NCI-H446 treated with DMSO at 0.1 percent for 48 hours (cell line): Measurements from ENCODE around the gene MILR1.
"Not testable (repeated sequence)": the region's sequence is repeated elsewhere in the genome, so short reads cannot be mapped to it uniquely, and the experiment has no call there.

Source experiments
- DNase-seq: peaks from one replicate; lab custom pipeline; 2025; lab: John Stamatoyannopoulos, UW

The MILR1 gene

GRCh38 chr17:64448665-64449512 lies at the start of gene MILR1:
MILR1 (plus strand) TSS chr17:64449115; CDS start chr17:64449169, 54 bp downstream.
- no peak for DNase-seq

- DNase-seq, result no peak
Measured at GRCh38 chr17:64399767-64400156, 49.2 kb upstream of the MILR1 start.

GRCh38 chr17:64400642-64401041 lies 48.3 kb upstream of the MILR1 start:
- DNase-seq, result no peak

GRCh38 chr17:64401244-64401860 lies 47.6 kb upstream of the MILR1 start:
- DNase-seq, result no peak

GRCh38 chr17:64401941-64402340 lies 47.0 kb upstream of the MILR1 start:
- DNase-seq, result no peak

- no peak for DNase-seq
Measured at GRCh38 chr17:64402469-64402868, 46.4 kb upstream of the MILR1 start.

GRCh38 chr17:64403881-64404460 lies 44.9 kb upstream of the MILR1 start:
- DNase-seq, result no peak

- DNase-seq, result no peak
Measured at GRCh38 chr17:64406321-64407200, 42.4 kb upstream of the MILR1 start.

- no peak for DNase-seq
Measured at GRCh38 chr17:64410750-64411490, 38.0 kb upstream of the MILR1 start.

- no peak for DNase-seq
Measured at GRCh38 chr17:64411999-64412771, 36.7 kb upstream of the MILR1 start.

- no peak for DNase-seq
Measured at GRCh38 chr17:64412944-64413381, 36.0 kb upstream of the MILR1 start.

- DNase-seq, result no peak
Measured at GRCh38 chr17:64413513-64413912, 35.4 kb upstream of the MILR1 start.

GRCh38 chr17:64418506-64419339 lies 30.2 kb upstream of the MILR1 start:
- peak; percentile 64 for DNase-seq

GRCh38 chr17:64420143-64420670 lies 28.7 kb upstream of the MILR1 start:
- peak; percentile 45 for DNase-seq

- DNase-seq, result not testable (repeated sequence)
Measured at GRCh38 chr17:64422121-64422520, 26.8 kb upstream of the MILR1 start.

GRCh38 chr17:64423881-64424280 lies 25.0 kb upstream of the MILR1 start:
- DNase-seq, result no peak

GRCh38 chr17:64424324-64424849 lies 24.5 kb upstream of the MILR1 start:
- no peak for DNase-seq

- no peak for DNase-seq
Measured at GRCh38 chr17:64425191-64425590, 23.7 kb upstream of the MILR1 start.

GRCh38 chr17:64426596-64426995 lies 22.3 kb upstream of the MILR1 start:
- DNase-seq, result no peak
